ENCODE data around the gene MAT1A.
"Not testable (repeated sequence)": the region's sequence is repeated elsewhere in the genome, so short reads cannot be mapped to it uniquely, and the experiment has no call there.

Gene MAT1A

DNA sequence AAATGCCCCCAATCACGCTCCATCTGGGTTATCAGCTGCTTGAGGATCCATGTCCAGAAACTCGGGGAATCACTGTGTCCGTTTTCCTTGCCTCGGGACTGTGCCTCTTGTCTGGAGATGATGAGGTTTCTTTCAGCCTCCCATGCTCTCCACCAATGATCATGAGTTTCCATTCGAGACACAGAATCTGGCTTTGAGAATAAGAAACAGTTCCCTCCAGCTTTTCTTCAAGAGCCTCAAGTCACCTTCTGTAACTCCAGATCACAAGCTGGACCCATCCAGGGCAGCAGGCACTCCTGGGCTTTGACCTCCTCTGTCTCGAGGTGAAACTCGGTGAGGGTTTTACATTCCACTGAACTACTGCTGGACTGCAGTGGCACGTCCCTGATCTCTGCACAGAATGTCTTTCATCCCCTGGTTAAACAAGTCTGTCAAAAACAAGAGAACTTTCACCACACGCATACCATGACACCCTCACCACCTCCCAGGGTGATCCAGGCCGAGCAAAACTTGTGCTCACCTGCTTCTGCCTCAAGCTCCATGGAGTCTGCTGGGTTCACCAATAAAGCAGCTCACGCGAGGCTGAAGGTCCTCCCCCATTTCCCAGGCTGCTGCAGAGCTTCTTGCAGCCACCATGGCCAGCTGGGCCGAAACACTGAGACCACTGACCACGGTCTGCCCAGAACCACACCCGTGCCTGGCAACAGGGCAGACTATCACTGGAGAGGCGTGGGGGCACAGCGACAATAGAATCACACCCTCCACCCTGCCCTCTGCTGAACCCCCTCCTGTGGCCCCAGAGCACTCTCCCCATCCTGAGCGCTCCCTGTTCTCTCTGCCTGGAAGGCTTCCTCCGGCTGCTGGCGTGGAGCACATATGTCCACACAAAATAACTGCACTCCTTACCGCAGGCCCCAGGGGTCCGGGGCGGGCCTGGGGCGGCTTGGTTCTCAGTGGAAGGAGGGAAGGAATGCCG, 25.1 kb downstream of the MAT1A start:
- TF ChIP-seq, protein P1, sequence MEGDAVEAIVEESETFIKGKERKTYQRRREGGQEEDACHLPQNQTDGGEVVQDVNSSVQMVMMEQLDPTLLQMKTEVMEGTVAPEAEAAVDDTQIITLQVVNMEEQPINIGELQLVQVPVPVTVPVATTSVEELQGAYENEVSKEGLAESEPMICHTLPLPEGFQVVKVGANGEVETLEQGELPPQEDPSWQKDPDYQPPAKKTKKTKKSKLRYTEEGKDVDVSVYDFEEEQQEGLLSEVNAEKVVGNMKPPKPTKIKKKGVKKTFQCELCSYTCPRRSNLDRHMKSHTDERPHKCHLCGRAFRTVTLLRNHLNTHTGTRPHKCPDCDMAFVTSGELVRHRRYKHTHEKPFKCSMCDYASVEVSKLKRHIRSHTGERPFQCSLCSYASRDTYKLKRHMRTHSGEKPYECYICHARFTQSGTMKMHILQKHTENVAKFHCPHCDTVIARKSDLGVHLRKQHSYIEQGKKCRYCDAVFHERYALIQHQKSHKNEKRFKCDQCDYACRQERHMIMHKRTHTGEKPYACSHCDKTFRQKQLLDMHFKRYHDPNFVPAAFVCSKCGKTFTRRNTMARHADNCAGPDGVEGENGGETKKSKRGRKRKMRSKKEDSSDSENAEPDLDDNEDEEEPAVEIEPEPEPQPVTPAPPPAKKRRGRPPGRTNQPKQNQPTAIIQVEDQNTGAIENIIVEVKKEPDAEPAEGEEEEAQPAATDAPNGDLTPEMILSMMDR (IDR thresholded peaks at IDR 0.05; ENCODE audit: extremely low read depth, missing control alignments), result no peak
- DNase-seq (ENCODE audit: low spot score), result no peak

DNA sequence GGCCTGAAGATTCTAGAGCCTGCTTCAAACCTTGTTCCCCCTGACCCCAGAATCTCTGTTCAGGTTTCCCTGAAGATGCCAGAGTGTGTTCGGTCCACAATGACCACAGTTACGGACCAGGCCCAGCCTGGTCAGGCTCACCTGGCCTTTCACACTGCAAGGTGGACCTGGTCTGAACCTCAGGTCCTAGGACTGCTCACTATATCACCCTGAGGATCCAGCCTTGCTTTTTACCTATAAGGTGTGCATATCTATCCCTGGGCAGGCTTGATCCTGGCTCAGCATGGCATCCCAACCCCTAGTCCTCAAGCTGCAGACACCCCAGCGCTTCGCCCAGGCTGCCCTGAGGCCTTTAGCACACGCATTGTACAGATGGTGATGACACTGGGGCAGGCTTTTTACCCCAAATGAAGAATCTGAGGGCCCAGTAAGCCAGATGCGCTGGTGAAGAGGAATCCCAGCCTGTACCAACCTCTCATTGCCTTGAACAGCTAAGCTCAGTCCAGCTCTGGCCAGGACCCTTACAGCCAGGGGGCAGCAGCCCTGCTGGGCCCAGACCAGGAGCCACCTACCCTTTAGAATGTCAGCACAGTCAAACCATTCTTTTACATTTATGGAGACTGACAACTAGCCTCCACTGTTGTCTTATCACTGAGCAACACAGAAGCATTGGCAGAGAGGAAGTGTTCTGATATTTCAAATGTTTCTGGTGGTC, 28.0 kb downstream of the MAT1A start:
- TF ChIP-seq, protein P1 (IDR thresholded peaks at IDR 0.05; ENCODE audit: extremely low read depth, missing control alignments), result no peak
- no peak for DNase-seq (ENCODE audit: low spot score)

DNA sequence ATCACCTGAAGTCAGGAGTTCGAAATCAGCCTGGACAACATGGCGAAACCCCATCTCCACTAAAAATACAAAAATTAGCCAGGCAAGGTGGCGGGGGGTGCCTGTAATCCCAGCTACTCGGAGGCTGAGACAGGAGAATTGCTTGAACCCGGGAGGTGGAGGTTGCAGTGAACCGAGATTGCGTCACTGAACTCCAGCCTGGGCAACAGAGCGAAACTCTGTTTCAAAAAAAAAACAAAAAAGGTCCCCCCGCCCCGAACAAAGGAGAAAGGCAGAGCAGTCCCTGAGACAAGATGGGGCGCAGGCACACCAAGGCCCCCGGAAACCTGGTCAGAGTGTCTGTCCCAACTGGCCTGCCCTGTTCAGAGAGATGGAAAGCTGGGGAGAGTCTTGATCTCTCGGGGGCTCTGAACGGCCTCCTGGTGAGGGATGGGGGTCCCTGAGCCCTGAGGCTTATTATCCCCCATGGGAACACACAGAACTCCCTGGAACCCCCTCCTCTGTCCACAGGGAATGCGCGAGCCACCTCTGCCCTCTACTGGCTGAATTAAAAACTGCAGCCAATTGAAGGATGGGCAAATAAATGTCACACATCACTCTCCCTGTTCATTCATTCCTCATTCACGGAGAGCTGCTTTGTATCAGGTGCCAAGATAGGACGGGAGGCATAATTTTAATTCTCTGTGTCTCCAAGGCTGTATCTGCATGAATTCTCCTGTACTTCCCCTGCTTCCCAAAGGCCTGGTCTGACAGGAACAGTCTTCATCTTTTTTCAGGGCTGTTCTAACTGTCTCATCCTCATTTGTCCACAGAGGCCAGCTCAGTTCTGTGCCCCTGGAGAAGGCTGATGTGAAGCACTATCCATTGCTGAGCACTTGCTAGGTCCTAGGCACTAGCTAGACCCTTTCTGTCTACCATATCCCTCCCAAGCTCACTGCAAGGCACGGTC, 28.9 kb downstream of the MAT1A start:
- TF ChIP-seq, protein P1 (IDR thresholded peaks at IDR 0.05; ENCODE audit: extremely low read depth, missing control alignments), result peak; percentile 79
- DNase-seq (ENCODE audit: low spot score), result peak; percentile 54

GRCh38 chr10:80259405-80259871, 30.0 kb downstream of the MAT1A start:
- DNase-seq (ENCODE audit: low spot score), result no peak

DNA sequence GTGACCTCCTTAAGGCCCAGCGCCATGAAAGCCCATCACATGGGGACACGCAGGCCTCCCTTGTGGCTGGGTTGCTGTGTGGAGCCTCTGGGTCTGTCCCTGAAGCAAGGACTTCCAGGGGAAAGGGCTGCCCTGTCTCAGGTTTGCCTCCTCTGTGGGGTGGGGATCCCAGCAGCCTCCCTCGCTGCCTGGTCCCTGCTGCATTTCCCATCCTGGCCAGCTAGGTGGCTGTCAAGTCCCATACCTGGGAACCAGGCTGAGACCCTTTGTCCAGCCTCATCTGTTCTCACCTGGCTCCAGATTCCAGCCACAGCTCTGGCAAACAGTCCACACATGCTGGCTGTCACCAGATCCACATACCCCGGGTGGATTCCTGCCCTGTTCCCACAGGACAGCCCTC, 32.7 kb downstream of the MAT1A start:
- TF ChIP-seq, protein P1 (IDR thresholded peaks at IDR 0.05; ENCODE audit: extremely low read depth, missing control alignments), result peak; percentile 23
- DNase-seq (ENCODE audit: low spot score), result not testable (repeated sequence)

More at GRCh38 chr10:80259405-80259871, 30.0 kb downstream of the MAT1A start:
- TF ChIP-seq, protein P1 (IDR thresholded peaks at IDR 0.05; ENCODE audit: extremely low read depth, missing control alignments), result no peak

DNA sequence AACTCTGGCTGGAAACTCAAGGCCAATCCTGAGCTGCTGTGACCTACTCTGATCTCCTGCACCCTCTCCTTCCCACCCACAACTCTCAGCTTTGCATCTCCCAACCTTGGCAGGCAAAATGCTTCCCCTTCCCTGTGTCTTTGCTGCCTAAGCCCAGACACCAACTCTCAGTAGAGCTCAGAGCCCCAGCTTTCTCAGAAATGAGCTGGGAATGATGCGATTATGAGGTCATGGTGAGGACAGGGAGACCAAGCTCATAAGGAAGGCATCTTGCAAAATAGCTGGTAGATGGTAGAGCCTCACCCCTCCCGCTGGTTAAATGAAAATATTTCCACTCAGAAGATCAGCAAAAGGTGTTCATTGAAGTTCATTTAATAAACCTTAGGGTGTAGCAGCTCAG, 34.7 kb downstream of the MAT1A start:
- DNase-seq (ENCODE audit: low spot score), result not testable (repeated sequence)

DNA sequence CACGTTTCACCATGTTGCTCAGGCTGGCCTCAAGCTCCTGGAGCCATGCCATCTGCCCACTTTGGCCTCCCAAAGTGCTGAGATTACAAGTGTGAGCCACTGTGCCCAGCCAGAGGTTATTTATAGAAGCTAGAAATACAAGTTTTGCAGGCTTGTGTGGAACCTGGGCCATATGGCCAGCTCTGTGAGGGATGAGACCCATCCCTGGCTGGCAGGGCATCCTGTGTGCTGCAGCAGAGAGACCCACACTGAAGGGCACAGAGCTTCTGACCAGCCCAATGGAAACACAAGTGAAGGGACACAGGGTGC, 35.5 kb downstream of the MAT1A start:
- not testable (repeated sequence) for DNase-seq (ENCODE audit: low spot score)
